Hematopoietic multipotent progenitor cell treated with erythropoietin and hydrocortisone succinate and interleukin-3 and kit ligand, for 17 days (in vitro differentiated cells): ENCODE data around the gene FUOM.
A peak's percentile ranks its signal among the peaks of the same experiment; 100 is the strongest.

Experiments used
- DNase-seq: peaks from one replicate; pipeline ENCODE4 v3.0.0-alpha.2; 2015; ENCODE audit warnings: low spot score

Gene FUOM

GRCh38 chr10:133357285-133358161, at the start of gene FUOM:
Gene FUOM, minus strand, starts transcription at chr10:133358019. Its CDS starts 12 bp downstream, at chr10:133358007.
- peak; percentile 38 for DNase-seq

- no peak for DNase-seq
These were observed 48.2 kb upstream of the FUOM start for GRCh38 chr10:133405844-133406527.

GRCh38 chr10:133405272-133405671, 47.5 kb upstream of the FUOM start:
- no peak for DNase-seq

- no peak for DNase-seq
These were observed 46.0 kb upstream of the FUOM start for GRCh38 chr10:133403784-133404183.

- DNase-seq, result no peak
These were observed 45.5 kb upstream of the FUOM start for GRCh38 chr10:133403359-133403758.

- no peak for DNase-seq
These were observed 44.3 kb upstream of the FUOM start for GRCh38 chr10:133401981-133402725.

GRCh38 chr10:133401500-133401899, 43.7 kb upstream of the FUOM start:
- DNase-seq, result no peak

GRCh38 chr10:133400624-133401424, 43.0 kb upstream of the FUOM start:
- DNase-seq, result no peak

GRCh38 chr10:133399123-133399601, 41.3 kb upstream of the FUOM start:
- no peak for DNase-seq

GRCh38 chr10:133397938-133398337, 40.1 kb upstream of the FUOM start:
- DNase-seq, result no peak

GRCh38 chr10:133396035-133396624, 38.3 kb upstream of the FUOM start:
- DNase-seq, result no peak

- DNase-seq, result no peak
These were observed 37.0 kb upstream of the FUOM start for GRCh38 chr10:133394801-133395221.

GRCh38 chr10:133394064-133394663, 36.3 kb upstream of the FUOM start, which contains the start of gene MTG1:
Gene MTG1, plus strand, starts transcription at chr10:133394157. Its CDS starts 64 bp downstream, at chr10:133394221.
- peak; percentile 90 for DNase-seq

GRCh38 chr10:133393401-133394063, 35.7 kb upstream of the FUOM start:
- no peak for DNase-seq

- no peak for DNase-seq
These were observed 34.1 kb upstream of the FUOM start for GRCh38 chr10:133391761-133392518.

- DNase-seq, result no peak
These were observed 33.4 kb upstream of the FUOM start for GRCh38 chr10:133391249-133391635.

- no peak for DNase-seq
These were observed 32.9 kb upstream of the FUOM start for GRCh38 chr10:133390597-133391248.

- DNase-seq, result no peak
These were observed 31.4 kb upstream of the FUOM start for GRCh38 chr10:133388973-133389818.
